ENCODE measurements around the gene TRIM29.
"Not testable (repeated sequence)": the region's sequence is repeated elsewhere in the genome, so short reads cannot be mapped to it uniquely, and the experiment has no call there.

TRIM29 gene

DNA sequence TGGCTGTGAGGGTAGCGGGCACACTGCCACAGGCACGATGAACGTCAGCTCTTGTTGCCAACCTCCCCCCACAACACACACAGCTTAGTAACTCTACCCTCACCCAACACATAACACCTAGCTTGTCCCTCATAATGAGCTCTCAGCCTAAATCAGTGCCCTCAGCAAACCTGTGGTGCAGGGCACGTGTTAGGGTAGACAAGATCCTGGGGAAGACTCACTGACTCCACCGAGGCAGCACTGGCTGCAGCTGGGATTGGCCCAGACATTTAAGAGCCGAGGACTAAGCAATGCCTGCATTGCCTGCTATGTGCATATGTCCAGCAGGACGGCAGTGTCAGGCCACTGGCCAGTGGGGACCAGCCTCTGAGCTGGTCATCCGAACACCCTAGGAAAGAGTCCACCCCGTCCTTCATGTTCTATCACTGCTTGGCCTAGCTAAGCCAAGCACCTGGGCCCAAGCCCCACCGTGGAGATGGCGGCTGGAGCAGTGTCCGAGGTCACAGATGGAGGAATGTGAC lies 32.9 kb upstream of the TRIM29 start:
- no peak for DNase-seq

DNA sequence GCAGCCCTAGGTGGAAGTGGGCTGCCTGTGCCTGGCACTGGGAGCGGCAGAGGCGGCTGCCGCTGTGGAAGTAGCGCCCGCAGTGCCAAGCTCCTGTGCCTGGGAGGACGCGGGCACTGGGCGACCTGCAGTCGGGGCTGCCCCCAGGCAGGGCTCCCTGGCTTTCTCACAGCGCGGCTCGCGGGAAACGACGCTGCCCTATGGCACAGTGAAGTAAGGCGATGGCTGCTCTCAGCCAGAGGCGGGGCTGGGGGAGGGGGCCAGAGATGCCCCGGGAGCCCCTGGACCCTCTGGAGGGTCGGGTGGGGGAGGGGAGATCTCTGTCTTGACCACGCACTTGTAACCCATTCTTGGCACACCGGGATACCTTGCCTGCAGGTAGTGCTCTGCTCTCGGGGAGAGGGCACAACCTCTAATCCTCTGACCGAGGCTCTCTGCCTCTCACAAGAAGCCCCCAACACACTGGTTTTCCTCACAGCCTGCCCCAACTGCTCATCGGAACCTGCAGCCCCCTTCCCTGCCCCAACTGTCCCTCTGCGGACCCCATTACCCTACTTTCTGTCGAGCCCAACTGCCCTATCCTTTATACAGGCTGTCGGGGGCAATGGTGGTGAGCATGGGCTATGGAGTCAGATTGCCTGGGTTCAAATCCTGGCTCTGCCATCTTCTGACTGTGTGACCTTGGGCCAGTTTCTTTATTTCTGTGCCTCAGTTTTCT lies 32.2 kb upstream of the TRIM29 start:
- peak; percentile 12 for DNase-seq

DNA sequence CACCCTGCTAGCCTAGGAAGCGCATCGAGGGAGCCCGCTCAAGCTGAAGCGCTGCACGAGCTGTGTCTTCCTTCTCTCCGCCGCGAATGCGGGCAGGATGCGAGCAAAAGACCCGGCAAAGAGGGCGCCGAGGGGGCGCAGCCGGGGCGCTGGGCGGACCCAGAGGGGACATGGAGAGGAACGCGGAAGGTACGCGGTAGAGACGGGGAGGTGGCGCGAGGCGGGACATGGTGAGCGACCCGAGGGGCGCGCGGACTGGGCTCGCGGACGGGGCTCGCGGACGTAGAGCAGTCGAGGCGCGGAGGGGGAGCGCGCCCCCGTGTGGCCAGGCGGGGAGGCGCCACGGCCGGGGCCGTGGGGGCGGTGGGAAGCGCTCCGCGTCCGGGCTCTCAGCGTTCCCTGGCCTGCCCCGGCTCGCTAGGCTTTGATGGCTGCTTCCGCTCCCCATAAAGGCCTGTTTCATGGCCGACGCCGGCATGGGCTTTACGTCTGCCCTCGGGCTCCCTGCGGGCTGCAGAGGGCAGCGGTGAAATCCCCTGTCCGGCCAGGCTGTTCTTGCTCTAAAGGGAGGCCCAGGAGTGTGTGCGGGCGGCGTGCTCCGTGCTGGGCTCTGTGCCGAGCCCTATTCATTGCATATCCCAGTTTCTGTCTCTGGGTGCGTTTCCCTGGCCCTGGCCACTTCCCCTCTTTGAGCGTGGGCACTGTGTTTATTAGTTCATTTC lies 31.2 kb upstream of the TRIM29 start:
- DNase-seq = peak; percentile 25

DNA sequence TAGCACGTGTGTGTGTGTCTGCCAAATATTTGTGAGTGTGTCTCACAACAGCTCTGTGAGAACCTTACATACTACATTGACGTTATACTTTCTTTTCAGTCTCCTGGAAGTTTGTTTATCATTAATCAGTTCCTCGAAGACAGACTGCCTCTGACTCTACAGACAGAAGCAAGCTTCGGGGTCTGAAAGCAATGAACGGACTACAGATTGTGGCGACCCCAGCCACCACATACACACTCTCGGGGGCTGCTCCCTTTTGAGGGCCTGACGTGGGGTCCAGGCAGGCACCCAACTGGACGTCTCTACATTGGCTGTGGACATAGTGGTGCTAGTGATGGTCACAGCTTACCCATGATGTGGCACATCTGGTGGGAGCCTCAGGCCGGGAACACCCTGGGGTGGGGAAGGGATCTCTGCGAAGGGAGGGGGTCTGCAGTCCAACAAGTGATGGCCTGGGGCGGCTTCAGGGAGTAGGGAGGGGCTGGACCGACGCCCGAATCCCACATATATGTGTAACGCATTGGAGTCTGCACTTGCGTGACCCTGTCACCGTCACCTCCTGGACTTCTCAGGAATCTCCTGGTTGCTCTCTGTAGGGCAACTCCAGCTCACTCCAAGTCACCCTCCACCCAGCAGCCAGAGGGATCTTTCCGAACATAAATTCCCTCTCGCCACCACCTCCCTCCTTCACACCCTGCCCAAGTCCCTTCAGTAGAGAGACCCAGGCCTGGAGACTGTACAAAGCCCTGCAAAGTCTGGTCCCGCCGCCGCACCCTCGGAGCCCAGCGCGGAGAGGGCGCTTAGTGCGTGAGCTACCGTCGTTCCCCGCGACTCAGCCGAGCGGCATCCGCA lies 30.4 kb upstream of the TRIM29 start:
- no peak for DNase-seq

DNA sequence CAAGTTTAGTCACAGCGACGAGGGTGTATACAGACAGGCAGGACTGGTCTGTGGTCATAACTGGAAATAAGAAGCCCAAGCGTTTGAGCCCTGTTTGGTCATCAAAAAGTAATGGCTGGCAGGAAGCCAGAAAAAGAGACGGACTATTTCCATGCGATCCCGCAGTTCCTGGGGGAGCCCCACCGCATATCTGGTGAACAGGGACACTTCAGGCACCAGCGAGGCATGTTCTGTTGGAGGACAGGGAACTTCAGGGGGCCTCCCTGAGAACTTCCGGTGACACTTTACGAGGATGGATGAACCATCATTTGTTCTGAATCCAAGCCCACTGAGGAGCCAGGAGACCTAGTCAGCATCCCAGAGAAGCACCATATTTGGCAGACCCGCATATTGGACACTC lies 29.7 kb upstream of the TRIM29 start:
- no peak for DNase-seq

DNA sequence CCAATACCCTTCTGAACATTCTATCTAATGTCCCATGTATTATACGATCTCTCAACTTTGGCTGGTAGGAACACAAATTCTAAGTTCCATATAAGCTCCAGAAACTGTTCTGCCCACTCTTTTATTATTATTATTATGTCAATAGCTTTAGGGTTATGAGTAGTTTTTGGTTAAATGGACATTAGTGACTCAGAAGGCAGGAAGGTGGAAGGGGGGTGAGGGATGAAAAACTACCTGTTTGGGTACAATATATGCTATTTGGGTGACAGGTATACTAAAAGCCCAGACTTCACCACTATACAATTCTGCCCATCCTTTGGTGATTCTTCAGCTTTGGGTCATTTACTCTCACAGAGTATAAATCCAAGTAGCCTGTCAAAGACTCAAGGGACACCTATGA lies 22.5 kb upstream of the TRIM29 start:
- no peak for DNase-seq

DNA sequence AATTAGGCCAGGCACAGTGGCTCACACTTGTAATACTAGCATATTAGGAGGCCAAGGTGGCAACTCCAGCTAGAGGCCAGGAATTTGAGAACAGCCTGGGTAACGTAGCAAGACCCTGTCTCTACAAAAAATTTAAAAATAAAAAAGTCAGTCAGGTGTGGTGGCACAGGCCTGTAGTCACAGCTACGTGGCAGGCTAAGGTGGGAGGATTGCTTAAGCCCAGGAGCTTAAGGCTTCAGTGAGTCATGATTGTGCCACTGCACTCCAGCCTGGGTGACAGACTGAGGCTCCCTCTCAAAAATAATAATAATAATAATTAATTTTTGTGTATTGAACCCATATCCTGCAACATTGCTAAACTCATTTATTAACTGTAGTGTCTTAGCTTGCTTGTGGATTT lies 15.3 kb upstream of the TRIM29 start:
- no peak for DNase-seq

DNA sequence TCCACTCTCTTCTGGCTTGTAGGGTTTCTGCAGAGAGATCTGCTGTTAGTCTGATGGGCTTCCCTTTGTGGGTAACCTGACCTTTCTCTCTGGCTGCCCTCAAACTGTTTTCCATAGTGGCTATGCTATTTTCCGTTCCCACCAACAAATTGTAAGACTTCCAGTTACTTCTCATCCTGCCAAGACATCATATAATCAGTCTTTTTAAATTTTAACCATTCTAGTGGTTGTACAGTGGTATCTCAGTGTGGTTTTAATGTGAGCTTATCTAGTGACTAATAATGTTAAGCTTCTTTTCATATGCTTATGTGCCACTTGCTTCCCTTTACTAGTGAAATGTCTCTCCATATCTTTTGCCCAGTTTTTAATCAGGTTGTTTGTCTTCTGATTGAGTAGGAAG lies 13.6 kb upstream of the TRIM29 start:
- no peak for DNase-seq

DNA sequence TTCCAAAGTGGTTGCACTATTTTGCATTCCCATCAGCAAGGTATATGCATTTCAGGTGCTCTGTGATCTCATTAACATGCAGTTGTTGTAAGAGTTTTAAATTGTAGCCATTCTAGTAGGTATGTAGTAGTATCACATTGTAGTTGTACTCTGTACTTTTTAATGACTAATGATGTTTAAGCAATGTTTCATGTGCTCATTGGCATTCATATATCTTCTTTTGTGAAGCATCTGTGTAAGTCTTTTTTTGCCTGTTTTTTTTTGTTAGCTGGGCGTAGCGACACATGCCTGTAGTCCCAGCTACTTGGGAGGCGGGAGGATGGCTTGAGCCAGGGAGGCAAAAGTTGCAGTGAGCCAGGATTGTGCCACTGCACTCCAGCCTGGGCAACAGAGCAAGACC lies 11.3 kb upstream of the TRIM29 start:
- DNase-seq = no peak

DNA sequence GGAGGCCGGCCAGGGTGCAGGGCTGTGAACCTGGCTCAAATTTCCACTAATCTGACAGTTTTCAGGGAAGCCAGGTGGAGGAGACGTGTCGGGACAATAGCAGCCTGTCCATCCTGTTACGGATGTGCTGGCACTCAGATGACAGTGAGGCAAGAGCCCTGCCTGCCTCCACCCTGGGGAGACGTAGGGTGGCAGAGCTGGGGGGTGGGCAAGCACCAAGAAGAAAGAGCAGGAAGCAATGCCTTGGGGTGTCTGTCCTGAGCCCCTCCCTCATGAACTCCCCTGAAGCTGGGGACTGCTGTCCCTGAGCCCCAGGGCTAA lies 10.0 kb upstream of the TRIM29 start:
- no peak for DNase-seq

DNA sequence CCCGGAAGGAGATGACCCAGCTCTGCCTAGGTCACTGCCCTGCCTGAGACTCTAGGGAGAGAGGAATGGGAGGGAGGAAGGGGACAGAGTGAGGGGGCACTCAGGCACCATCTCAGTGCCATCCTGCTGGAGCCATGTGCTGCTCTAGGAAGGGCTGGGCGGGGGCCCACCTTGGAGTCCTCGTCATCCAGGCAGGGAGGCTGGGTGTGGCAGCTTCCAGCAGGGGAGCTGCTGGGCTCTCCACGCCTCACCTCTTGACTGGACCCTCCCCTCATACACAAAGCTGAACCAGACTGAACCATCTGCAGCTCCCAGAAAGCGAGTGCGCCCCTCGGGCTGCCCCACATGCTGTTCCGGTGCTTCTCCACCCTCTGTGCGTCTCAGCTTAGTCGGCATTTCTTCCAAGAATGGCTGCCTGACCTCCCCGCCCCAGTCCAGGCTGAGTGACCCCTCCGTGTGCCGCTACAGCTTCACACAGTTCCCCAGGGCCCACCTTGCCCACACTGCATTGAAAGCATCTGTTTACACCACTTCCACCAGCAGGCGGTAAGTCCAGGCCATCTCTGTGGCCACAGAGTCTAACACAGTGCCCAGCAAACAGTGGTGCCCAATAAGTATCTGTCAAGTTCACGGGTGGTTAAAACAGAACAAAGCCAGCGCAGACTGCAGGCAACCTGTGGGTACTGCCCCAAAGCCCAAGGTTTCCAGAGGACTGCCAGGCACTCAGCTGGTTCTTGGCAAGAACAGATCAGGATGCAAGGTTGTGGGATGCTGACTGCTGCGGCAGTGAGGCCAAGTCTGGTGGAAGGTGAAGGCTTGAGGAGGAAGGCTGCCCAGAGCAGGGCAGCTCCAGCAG lies 9.4 kb upstream of the TRIM29 start:
- no peak for DNase-seq

DNA sequence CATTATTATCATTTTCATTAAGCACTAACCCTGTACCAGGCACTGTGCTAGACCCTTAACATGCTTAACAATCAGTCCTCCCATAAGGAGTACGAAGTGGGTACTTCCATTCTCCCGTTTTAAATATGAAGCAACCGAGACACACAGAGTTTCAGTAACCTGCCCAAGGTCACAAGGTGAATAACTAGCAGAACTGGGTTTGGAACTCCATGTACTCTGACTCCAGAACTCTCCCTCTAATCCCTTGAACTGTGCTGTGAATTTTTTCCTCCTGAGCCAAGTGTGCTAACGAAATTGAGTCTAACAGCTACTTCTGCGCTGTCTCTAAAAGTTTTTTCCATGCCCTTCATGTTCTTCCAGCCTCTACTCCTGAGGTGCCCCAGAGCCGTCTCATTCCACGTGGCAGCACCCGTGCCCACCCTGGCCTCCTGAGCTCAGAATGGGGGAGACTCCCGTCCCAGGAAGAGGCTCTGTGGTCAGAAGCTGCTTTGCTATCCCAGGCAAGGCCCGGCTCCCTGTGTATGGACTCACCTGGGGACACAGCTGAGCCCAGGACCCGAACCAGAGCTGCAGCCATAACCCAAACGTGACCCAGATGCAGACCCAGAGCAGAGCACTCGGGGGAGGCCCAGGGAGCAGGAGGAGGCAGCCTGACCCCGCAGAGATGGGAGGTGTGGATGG lies 8.6 kb upstream of the TRIM29 start:
- no peak for DNase-seq

DNA sequence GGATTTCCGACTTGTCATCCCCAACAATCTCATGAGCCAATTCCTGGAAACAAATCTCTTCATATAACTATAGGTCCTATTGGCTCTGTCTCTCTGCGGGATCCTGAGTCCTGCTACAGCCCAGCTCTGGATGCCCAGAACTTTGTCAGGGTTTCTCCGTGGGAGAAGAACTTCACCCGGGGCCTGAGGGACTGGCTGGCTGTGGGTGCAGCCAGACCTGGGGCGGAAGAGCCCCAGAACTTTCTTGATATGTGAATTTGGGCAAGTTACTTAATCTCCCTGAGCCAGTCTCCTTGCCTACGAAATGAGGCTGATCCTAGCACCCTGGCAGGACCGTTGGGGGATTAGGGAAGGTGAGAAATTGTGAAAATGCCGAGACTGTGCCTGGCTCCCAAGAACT lies 6.6 kb upstream of the TRIM29 start:
- DNase-seq = no peak

DNA sequence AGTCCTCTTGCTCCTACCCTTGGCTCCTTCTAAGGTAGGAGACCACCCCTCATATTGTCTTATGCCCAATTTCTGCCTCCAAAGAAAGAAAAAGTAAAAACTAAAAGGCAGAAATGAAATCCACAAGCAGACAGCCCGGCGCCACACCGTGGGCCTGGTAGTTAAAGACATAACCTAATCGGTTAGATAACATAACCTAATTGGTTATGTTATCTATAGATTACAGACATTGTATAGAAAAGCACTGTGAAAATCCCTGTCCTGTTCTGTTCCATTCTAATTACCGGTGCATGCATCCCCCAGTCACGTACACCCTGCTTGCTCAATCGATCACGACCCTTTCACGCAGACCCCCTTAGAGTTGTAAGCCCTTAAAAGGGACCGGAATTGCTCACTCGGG lies 5.6 kb upstream of the TRIM29 start:
- not testable (repeated sequence) for DNase-seq

DNA sequence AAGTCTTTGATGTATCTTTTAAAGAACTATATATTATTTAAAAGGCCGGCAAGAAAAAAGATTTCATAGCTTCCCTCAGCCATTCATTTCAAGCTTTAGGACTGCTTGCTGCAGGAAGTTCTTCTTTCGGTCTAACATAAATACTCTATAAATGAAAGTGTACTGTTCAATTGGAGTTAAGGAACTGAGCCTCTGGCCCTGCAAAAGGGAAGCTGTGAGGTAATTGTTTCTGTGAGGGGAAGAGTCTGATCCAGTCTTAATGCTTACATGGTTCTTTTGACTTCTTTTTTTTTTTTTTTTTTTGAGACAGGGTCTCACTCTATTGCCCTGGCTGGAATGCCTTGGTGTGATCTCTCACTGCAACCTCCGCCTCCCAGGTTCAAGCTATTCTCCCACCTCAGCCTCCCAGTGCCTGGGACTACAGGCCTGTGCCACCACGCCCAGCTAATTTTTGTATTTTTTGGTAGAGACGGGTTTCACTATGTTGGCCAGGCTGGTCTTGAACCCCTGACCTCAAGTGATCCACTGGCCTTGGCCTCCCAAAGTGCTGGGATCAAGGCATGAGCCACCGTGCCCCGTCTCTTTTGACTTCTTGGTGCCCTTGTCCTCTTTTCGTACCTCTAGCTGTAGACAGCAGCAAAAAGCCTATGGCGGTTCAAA lies 4.7 kb upstream of the TRIM29 start:
- no peak for DNase-seq

DNA sequence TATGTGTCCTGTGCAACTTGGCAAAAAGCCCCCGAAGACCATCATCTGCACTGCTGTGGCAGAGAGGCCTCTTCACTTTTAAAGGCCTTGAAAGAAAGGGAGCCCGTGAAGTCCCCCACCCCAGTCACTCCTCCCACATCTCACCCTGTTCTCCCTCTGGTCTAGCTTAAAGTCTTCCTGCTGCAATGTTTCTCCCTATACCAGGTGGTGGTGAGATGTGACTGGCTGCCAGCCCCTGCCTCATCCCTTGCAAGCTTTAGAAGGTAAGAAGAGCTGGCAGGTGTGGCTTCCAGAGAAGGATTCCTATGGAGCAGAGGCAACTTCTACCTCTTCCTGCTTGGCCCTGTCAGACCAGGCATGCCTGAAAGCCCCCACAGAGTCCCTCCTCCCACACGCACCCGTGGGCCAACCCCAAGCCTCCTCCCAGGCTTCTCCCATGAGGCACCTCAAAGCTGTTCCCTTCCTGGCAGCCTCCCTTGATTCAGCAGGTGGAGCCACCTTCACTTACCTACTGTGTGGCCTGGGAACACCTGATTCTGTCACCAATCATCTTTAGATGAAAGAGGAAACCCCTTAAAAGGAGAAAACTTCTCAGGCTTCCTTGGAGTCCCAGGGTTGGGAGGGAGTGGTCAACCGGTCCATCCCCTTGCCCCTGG lies 4.0 kb upstream of the TRIM29 start:
- no peak for DNase-seq

DNA sequence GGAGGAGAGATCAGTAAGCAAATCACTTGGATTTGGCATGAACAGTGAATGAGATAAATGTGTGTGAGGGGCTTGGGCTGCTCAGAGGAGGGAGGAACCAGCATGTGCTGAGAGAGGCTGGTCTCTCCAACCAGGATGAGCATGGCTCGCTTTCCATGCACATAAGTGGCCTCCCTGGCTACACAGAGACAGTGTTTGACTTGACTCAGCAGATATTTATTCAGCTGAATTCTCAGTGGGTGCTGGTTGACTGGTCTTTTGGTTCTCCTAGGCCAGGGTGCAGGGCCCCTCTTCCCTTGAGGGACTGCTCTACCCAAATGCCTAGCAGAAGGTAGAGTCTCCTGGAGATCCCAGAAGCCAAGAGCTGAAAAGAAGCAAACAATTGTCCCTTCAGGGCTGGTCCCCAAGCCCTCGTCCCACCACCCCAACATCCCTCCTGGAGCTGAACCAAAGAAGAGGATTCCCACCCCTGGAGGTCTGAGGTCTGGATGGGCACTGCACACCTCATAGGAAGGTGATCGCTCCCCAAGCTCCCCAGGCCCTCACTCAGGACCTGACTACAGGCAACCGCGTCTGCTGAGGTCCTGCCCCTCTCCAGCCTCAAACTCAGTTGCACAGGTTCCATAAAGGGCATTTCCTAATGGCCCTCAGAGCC lies 3.3 kb upstream of the TRIM29 start:
- DNase-seq = no peak

DNA sequence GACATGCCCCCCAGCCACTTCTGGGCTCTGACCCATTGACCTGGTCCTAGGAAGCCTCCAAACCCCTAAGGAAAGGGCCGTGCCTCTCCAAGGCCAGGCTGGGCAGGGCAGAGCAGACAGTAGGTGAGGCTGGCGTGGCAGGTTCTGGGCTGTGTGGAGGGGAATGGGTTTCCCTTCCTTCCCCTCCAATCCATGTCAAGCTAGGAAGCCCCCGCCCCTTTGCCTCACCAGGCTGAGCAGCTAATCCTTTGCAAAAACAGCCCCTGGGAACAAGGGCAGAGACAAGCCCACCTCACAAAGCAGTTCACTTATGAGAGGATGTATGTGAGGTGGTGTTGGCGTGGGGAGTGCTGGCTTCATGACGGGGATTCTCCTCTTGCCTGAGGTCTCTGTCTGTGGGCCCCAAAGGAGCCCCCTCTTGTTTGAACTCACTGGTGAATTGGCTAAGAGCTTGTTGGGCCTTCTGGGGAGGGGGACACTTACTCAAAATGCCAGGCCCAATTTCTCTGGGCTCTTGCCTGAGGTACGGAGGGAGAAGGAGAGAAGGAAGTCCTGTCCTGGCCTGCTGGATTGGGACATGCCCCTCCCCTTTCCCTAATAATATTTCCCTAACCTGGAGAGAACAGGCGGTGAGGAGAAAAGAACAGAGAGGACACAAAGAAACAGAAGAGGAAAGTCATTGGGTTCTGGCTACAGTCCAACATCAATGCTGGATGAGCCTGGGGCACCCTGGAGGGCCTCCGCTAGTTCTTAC lies 1.6 kb upstream of the TRIM29 start:
- no peak for DNase-seq

DNA sequence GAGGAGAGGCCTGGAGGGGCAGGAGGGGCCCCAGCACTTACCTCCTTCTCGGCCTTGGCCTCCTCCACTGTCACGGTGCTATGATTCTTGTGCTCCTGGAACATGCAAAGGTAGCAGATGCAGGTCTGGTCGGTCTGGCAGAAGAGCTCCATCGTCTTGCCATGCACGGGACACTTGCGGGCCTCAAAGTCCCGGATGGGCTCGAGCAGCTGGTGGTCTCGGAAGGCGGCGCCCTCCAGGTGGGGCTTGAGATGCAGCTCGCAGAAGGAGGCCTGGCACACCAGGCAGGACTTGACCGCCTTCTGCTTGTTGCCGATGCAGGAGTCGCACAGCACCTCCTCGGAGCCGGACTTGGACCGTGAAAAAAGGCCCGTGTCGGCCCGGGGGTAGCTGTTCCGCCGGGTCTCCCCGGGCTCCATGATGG lies 714 bp downstream of the TRIM29 start:
- DNase-seq = no peak

DNA sequence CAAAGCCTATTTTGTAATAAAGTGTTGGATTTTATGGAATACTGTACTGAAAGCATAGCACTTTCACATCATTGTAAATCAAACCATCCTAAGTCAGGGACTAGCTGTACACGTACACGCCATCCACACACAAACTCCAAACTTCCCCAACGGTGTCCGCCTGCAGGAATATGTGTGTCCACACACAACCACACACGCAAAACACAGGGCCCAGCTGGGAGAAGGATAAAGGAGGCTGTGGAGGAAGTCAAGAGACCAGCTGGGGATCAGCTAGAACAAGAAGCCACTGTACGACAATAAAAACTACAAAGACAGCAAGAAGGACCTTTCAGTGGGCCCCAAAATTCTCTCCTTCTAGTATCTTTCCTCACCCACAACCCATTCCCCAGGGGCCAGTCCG lies 1.6 kb downstream of the TRIM29 start:
- no peak for DNase-seq

Data from activated gamma-delta T cell (primary cell).